ENCODE results near the gene MBD5. TPM values are rescaled to one million over a fixed set of nuclear protein-coding genes. Genes with fewer than 3 reads are reported as not detected.

The MBD5 gene
- polyA plus RNA-seq, 2 donors, result 2.9 to 5.0 TPM

GRCh38 chr2:148507970-148508369, 487.1 kb downstream of the MBD5 start:
- Histone ChIP-seq H3K36me3 (ENCODE audit: control insufficient read depth in 2 of 2, insufficient read depth in 2 of 2, low read length in 1 of 2) (no peaks in the 10 kb centered on the region), H3K27me3 (ENCODE audit: control insufficient read depth in 1 of 2, insufficient read depth in 2 of 2, low read length in 2 of 2) (no peaks in the 10 kb centered on the region), H3K9me3 (ENCODE audit: control insufficient read depth in 2 of 2, insufficient read depth in 1 of 2, low read depth in 1 of 2, low read length in 1 of 2) (no peaks in the 10 kb centered on the region), H3K27ac (ENCODE audit: low read depth in 2 of 2, low read length in 1 of 2) (no peak overlapping the region), H3K4me3 (ENCODE audit: low read depth in 1 of 2, low read length in 2 of 2) (no peak overlapping the region), H3K4me1 (ENCODE audit: control insufficient read depth in 2 of 2, insufficient read depth in 2 of 2, low read length in 1 of 2) (no peaks in the 10 kb centered on the region)
- 78 to 87% methylated on average over 3 of the region's 3 CpGs for WGBS, 2 donors

DNA sequence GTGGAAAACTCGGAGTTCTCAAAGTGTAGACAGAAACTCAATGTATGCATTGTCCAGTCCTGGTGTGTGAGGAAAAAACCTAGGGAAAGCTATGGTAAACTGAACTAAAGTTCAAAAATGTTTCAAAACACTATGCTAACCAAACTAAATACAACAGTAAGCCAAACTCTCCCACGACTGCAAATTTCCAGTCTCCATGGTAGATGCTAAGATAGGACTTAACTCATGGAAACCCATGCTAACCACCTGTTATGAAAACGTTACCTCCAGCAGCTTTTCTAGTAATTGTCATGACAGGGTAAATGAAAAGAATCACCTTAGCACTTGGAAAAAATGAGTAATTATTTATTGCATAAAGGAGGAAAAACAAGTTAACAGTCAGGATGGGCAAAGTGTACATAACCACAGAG, 488.0 kb downstream of the MBD5 start:
- 67 to 78% methylated on average over 3 of the region's 3 CpGs for whole genome bisulfite sequencing, 2 donors
- H3K36me3 ChIP-seq (ENCODE audit: control insufficient read depth in 2 of 2, insufficient read depth in 2 of 2, low read length in 1 of 2), result no peaks in the 10 kb centered on the region
- no peak overlapping the region for H3K4me3 ChIP-seq (ENCODE audit: low read depth in 1 of 2, low read length in 2 of 2)
- H3K4me1 ChIP-seq (ENCODE audit: control insufficient read depth in 2 of 2, insufficient read depth in 2 of 2, low read length in 1 of 2), result no peaks in the 10 kb centered on the region
- H3K9me3 ChIP-seq (ENCODE audit: control insufficient read depth in 2 of 2, insufficient read depth in 1 of 2, low read depth in 1 of 2, low read length in 1 of 2), result no peaks in the 10 kb centered on the region
- no peaks in the 10 kb centered on the region for H3K27me3 ChIP-seq (ENCODE audit: control insufficient read depth in 1 of 2, insufficient read depth in 2 of 2, low read length in 2 of 2)
- H3K27ac ChIP-seq (ENCODE audit: low read depth in 2 of 2, low read length in 1 of 2), result no peak overlapping the region

- peak overlapping the region; percentile 28 to 39 for H3K4me3 ChIP-seq (ENCODE audit: low read depth in 1 of 2, low read length in 2 of 2)
- no peaks in the 10 kb centered on the region for H3K27me3 ChIP-seq (ENCODE audit: control insufficient read depth in 1 of 2, insufficient read depth in 2 of 2, low read length in 2 of 2)
- peaks cover 0 to 1% of the 10 kb centered on the region in 2 donors for H3K36me3 ChIP-seq (ENCODE audit: control insufficient read depth in 2 of 2, insufficient read depth in 2 of 2, low read length in 1 of 2)
- WGBS, 2 donors, result 14 to 17% methylated on average over 14 of the region's 14 CpGs
- H3K27ac ChIP-seq (ENCODE audit: low read depth in 2 of 2, low read length in 1 of 2), result no peak overlapping the region
- H3K4me1 ChIP-seq (ENCODE audit: control insufficient read depth in 2 of 2, insufficient read depth in 2 of 2, low read length in 1 of 2), result no peaks in the 10 kb centered on the region
- no peaks in the 10 kb centered on the region for H3K9me3 ChIP-seq (ENCODE audit: control insufficient read depth in 2 of 2, insufficient read depth in 1 of 2, low read depth in 1 of 2, low read length in 1 of 2)
These were observed 488.5 kb downstream of the MBD5 start for GRCh38 chr2:148509288-148509902.

DNA sequence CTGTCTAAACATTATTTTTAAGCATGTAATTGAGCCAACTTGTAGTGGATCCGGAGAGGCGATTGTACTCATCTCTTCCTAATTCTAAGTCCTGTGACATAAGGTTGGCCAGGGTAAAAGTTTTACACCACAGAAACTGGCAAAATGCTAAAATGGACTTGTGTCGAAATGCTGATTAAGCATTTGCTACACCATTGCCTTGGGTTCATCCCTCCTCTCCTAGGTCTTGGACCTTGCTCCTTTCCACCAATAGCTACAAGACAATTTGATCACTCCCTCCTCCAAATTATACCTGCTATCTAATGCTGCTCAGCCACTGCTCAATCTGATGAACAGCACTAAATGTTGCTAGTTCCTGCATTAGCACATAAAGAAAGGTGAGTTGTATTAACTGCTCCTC, 491.0 kb downstream of the MBD5 start:
- Histone ChIP-seq H3K4me1 (ENCODE audit: control insufficient read depth in 2 of 2, insufficient read depth in 2 of 2, low read length in 1 of 2) (no peaks in the 10 kb centered on the region), H3K4me3 (ENCODE audit: low read depth in 1 of 2, low read length in 2 of 2) (no peak overlapping the region), H3K27me3 (ENCODE audit: control insufficient read depth in 1 of 2, insufficient read depth in 2 of 2, low read length in 2 of 2) (no peaks in the 10 kb centered on the region), H3K36me3 (ENCODE audit: control insufficient read depth in 2 of 2, insufficient read depth in 2 of 2, low read length in 1 of 2) (peaks cover 0 to 2% of the 10 kb centered on the region in 2 donors), H3K27ac (ENCODE audit: low read depth in 2 of 2, low read length in 1 of 2) (no peak overlapping the region), H3K9me3 (ENCODE audit: control insufficient read depth in 2 of 2, insufficient read depth in 1 of 2, low read depth in 1 of 2, low read length in 1 of 2) (no peaks in the 10 kb centered on the region)
- 88 to 89% methylated on average over 3 of the region's 3 CpGs for WGBS, 2 donors

- H3K4me3 ChIP-seq (ENCODE audit: low read depth in 1 of 2, low read length in 2 of 2), result no peak overlapping the region
- H3K27me3 ChIP-seq (ENCODE audit: control insufficient read depth in 1 of 2, insufficient read depth in 2 of 2, low read length in 2 of 2), result no peaks in the 10 kb centered on the region
- H3K36me3 ChIP-seq (ENCODE audit: control insufficient read depth in 2 of 2, insufficient read depth in 2 of 2, low read length in 1 of 2), result peaks cover 0 to 2% of the 10 kb centered on the region in 2 donors
- H3K27ac ChIP-seq (ENCODE audit: low read depth in 2 of 2, low read length in 1 of 2), result no peak overlapping the region
- H3K4me1 ChIP-seq (ENCODE audit: control insufficient read depth in 2 of 2, insufficient read depth in 2 of 2, low read length in 1 of 2), result no peaks in the 10 kb centered on the region
- WGBS, 2 donors, result 94 to 96% methylated on average over 1 of the region's 1 CpG
- H3K9me3 ChIP-seq (ENCODE audit: control insufficient read depth in 2 of 2, insufficient read depth in 1 of 2, low read depth in 1 of 2, low read length in 1 of 2), result no peaks in the 10 kb centered on the region
These were observed 491.6 kb downstream of the MBD5 start for GRCh38 chr2:148512501-148512900.

GRCh38 chr2:148513427-148513826, 492.5 kb downstream of the MBD5 start:
- no peak overlapping the region for H3K27ac ChIP-seq (ENCODE audit: low read depth in 2 of 2, low read length in 1 of 2)
- H3K9me3 ChIP-seq (ENCODE audit: control insufficient read depth in 2 of 2, insufficient read depth in 1 of 2, low read depth in 1 of 2, low read length in 1 of 2), result no peaks in the 10 kb centered on the region
- no peaks in the 10 kb centered on the region for H3K4me1 ChIP-seq (ENCODE audit: control insufficient read depth in 2 of 2, insufficient read depth in 2 of 2, low read length in 1 of 2)
- peaks cover 0 to 2% of the 10 kb centered on the region in 2 donors for H3K36me3 ChIP-seq (ENCODE audit: control insufficient read depth in 2 of 2, insufficient read depth in 2 of 2, low read length in 1 of 2)
- no peaks in the 10 kb centered on the region for H3K27me3 ChIP-seq (ENCODE audit: control insufficient read depth in 1 of 2, insufficient read depth in 2 of 2, low read length in 2 of 2)
- no peak overlapping the region for H3K4me3 ChIP-seq (ENCODE audit: low read depth in 1 of 2, low read length in 2 of 2)
- 96% methylated on average over 1 of the region's 1 CpG for WGBS, 2 donors

- peaks cover 0 to 2% of the 10 kb centered on the region in 2 donors for H3K36me3 ChIP-seq (ENCODE audit: control insufficient read depth in 2 of 2, insufficient read depth in 2 of 2, low read length in 1 of 2)
- 71 to 78% methylated on average over 1 of the region's 1 CpG for WGBS, 2 donors
These were observed 494.2 kb downstream of the MBD5 start for GRCh38 chr2:148515120-148515519.

GRCh38 chr2:148515976-148516375, 495.1 kb downstream of the MBD5 start:
- Histone ChIP-seq H3K9me3 (ENCODE audit: control insufficient read depth in 2 of 2, insufficient read depth in 1 of 2, low read depth in 1 of 2, low read length in 1 of 2) (no peaks in the 10 kb centered on the region), H3K4me3 (ENCODE audit: low read depth in 1 of 2, low read length in 2 of 2) (no peak overlapping the region), H3K4me1 (ENCODE audit: control insufficient read depth in 2 of 2, insufficient read depth in 2 of 2, low read length in 1 of 2) (no peaks in the 10 kb centered on the region), H3K36me3 (ENCODE audit: control insufficient read depth in 2 of 2, insufficient read depth in 2 of 2, low read length in 1 of 2) (peaks cover 0 to 2% of the 10 kb centered on the region in 2 donors), H3K27ac (ENCODE audit: low read depth in 2 of 2, low read length in 1 of 2) (no peak overlapping the region), H3K27me3 (ENCODE audit: control insufficient read depth in 1 of 2, insufficient read depth in 2 of 2, low read length in 2 of 2) (no peaks in the 10 kb centered on the region)
- 79 to 88% methylated on average over 2 of the region's 2 CpGs for WGBS, 2 donors

More at GRCh38 chr2:148515120-148515519, 494.2 kb downstream of the MBD5 start:
- H3K27ac ChIP-seq (ENCODE audit: low read depth in 2 of 2, low read length in 1 of 2), result no peak overlapping the region
- no peaks in the 10 kb centered on the region for H3K9me3 ChIP-seq (ENCODE audit: control insufficient read depth in 2 of 2, insufficient read depth in 1 of 2, low read depth in 1 of 2, low read length in 1 of 2)
- no peaks in the 10 kb centered on the region for H3K27me3 ChIP-seq (ENCODE audit: control insufficient read depth in 1 of 2, insufficient read depth in 2 of 2, low read length in 2 of 2)
- H3K4me1 ChIP-seq (ENCODE audit: control insufficient read depth in 2 of 2, insufficient read depth in 2 of 2, low read length in 1 of 2), result no peaks in the 10 kb centered on the region
- H3K4me3 ChIP-seq (ENCODE audit: low read depth in 1 of 2, low read length in 2 of 2), result no peak overlapping the region

DNA sequence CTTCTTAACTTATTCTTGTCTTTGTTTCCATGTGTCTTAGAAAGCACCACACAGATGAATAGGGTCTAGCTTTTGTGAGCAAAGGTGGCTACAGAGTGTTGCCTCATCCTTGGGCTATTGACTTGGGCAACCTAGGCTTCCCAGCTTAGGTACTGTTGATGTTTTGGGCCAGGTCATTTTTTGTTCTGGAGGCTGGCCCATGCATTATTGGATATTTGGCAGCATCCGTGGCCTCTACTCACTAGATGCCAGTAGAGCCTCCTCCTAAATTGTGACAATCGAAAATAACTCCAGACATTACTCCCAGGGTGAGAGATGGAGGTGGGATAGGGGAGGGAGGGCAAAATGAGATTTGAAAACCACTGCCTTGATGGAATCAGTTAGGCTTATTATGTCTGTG, 496.4 kb downstream of the MBD5 start:
- Histone ChIP-seq H3K27ac (ENCODE audit: low read depth in 2 of 2, low read length in 1 of 2) (no peak overlapping the region), H3K36me3 (ENCODE audit: control insufficient read depth in 2 of 2, insufficient read depth in 2 of 2, low read length in 1 of 2) (peaks cover 0 to 2% of the 10 kb centered on the region in 2 donors), H3K27me3 (ENCODE audit: control insufficient read depth in 1 of 2, insufficient read depth in 2 of 2, low read length in 2 of 2) (no peaks in the 10 kb centered on the region), H3K4me3 (ENCODE audit: low read depth in 1 of 2, low read length in 2 of 2) (no peak overlapping the region), H3K9me3 (ENCODE audit: control insufficient read depth in 2 of 2, insufficient read depth in 1 of 2, low read depth in 1 of 2, low read length in 1 of 2) (no peaks in the 10 kb centered on the region), H3K4me1 (ENCODE audit: control insufficient read depth in 2 of 2, insufficient read depth in 2 of 2, low read length in 1 of 2) (no peaks in the 10 kb centered on the region)
- 90 to 94% methylated on average over 2 of the region's 2 CpGs for WGBS, 2 donors

- Histone ChIP-seq H3K27ac (ENCODE audit: low read depth in 2 of 2, low read length in 1 of 2) (no peak overlapping the region), H3K4me3 (ENCODE audit: low read depth in 1 of 2, low read length in 2 of 2) (no peak overlapping the region), H3K27me3 (ENCODE audit: control insufficient read depth in 1 of 2, insufficient read depth in 2 of 2, low read length in 2 of 2) (no peaks in the 10 kb centered on the region), H3K36me3 (ENCODE audit: control insufficient read depth in 2 of 2, insufficient read depth in 2 of 2, low read length in 1 of 2) (peaks cover 0 to 2% of the 10 kb centered on the region in 2 donors), H3K9me3 (ENCODE audit: control insufficient read depth in 2 of 2, insufficient read depth in 1 of 2, low read depth in 1 of 2, low read length in 1 of 2) (no peaks in the 10 kb centered on the region), H3K4me1 (ENCODE audit: control insufficient read depth in 2 of 2, insufficient read depth in 2 of 2, low read length in 1 of 2) (no peaks in the 10 kb centered on the region)
- WGBS, 2 donors, result 96 to 98% methylated on average over 5 of the region's 5 CpGs
These were observed 496.9 kb downstream of the MBD5 start for GRCh38 chr2:148517822-148518221.

Data from esophagus (tissue), 2 donors.